OCI-LY1 (cell line): Measurements from ENCODE around the gene EFR3B.
A peak's percentile ranks its signal among the peaks of the same experiment; 100 is the strongest.

Source experiments
- H2AFZ ChIP-seq: fragments of 200-600 bp; sonication (generic), shearing (Covaris generic); 2 replicates; pipeline ENCODE4 v1.6.0; 2014; ENCODE audit warnings: antibody characterized with exemption, mild to moderate bottlenecking, low read length
- H3F3A ChIP-seq: fragments of 200-600 bp; sonication (generic), shearing (Covaris generic); 2 replicates; pipeline ENCODE4 v1.6.0; 2014; ENCODE audit warnings: mild to moderate bottlenecking, antibody characterized with exemption, low read length, moderate library complexity; ENCODE audit not compliant: insufficient read depth
- H3K27ac ChIP-seq: fragments of 200-600 bp; sonication (generic); 2 replicates; pipeline ENCODE4 v1.5.1; 2014; ENCODE audit warnings: low read length, mixed run types, mild to moderate bottlenecking, low read depth; ENCODE audit not compliant: poor library complexity, severe bottlenecking
- H3K27me3 ChIP-seq: fragments of 200-600 bp; sonication (generic); 2 replicates; pipeline ENCODE4 v1.6.0; 2014; ENCODE audit warnings: antibody characterized with exemption, mild to moderate bottlenecking, low read length, moderate library complexity; ENCODE audit not compliant: insufficient read depth
- H3K36me3 ChIP-seq: fragments of 200-600 bp; sonication (generic); 2 replicates; pipeline ENCODE4 v1.6.1; 2014; ENCODE audit warnings: mild to moderate bottlenecking, antibody characterized with exemption, low read length, moderate library complexity, mixed read lengths; ENCODE audit not compliant: insufficient read depth
- H3K4me1 ChIP-seq: fragments of 200-600 bp; sonication (generic); 2 replicates; pipeline ENCODE4 v1.5.1; 2014; ENCODE audit warnings: mild to moderate bottlenecking, low read length, moderate library complexity; ENCODE audit not compliant: insufficient read depth, severe bottlenecking
- H3K4me2 ChIP-seq: fragments of 200-600 bp; sonication (generic), shearing (Covaris generic); 2 replicates; pipeline ENCODE4 v1.6.1; 2014; ENCODE audit warnings: low read length
- H3K4me3 ChIP-seq: fragments of 200-600 bp; sonication (generic); 2 replicates; pipeline ENCODE4 v1.5.1; 2014; ENCODE audit warnings: low read length, low read depth, mild to moderate bottlenecking, mixed read lengths; ENCODE audit not compliant: poor library complexity, severe bottlenecking
- H3K79me2 ChIP-seq: fragments of 200-600 bp; shearing (Covaris generic); 2 replicates; pipeline ENCODE4 v1.6.1; 2016; ENCODE audit warnings: mixed run types, low read length, mixed read lengths; ENCODE audit not compliant: insufficient read depth
- H3K9ac ChIP-seq: fragments of 200-600 bp; sonication (generic), shearing (Covaris generic); 2 replicates; pipeline ENCODE4 v1.6.1; 2014; ENCODE audit warnings: mild to moderate bottlenecking, low read length, mixed read lengths
- H3K9me2 ChIP-seq: fragments of 200-600 bp; sonication (generic), shearing (Covaris generic); 2 replicates; pipeline ENCODE4 v1.6.1; 2014; ENCODE audit warnings: low read depth, mild to moderate bottlenecking, low read length, mixed read lengths
- H3K9me3 ChIP-seq: fragments of 200-600 bp; shearing (Covaris generic); 2 replicates; pipeline ENCODE4 v1.6.1; 2014; ENCODE audit warnings: low read length, mixed read lengths
- H4K20me1 ChIP-seq: fragments of 200-600 bp; sonication (generic), shearing (Covaris generic); 2 replicates; pipeline ENCODE4 v1.6.0; 2016; ENCODE audit warnings: mild to moderate bottlenecking, low read length; ENCODE audit not compliant: insufficient read depth
- CTCF ChIP-seq: fragments of 200-600 bp; sonication (generic), shearing (Covaris generic); IDR thresholded peaks from 2 replicates; pipeline ENCODE4 v1.5.1; 2017; ENCODE audit warnings: mild to moderate bottlenecking, antibody characterized with exemption, low read length, moderate library complexity, mixed read lengths
- EZH2 ChIP-seq: fragments of 200-600 bp; sonication (generic), shearing (Covaris generic); IDR thresholded peaks from 2 replicates; pipeline ENCODE4 v1.8.0; 2017; ENCODE audit warnings: borderline replicate concordance, mixed run types, mild to moderate bottlenecking, antibody characterized with exemption, low read length, moderate library complexity, mixed read lengths

The EFR3B gene

DNA sequence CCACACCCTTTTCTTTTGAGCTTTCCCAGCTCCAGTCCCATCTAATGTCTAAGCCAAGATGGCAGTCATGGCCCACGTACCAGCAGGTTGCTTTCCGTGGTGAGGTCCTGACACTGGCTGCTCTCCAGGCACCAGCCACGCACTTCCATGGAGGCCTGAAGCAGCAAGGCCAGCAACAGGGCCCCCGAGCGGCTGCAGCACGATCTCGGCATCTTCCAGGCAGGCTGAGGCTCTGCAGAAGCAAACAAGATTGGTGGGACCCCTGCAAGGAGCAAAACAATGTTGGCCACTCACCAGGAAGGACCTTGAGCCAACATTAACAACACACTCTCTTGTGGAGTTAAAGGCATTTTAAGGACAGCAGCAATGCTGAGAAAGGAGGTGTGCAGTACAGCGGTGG, 122.7 kb downstream of the EFR3B start:
- H3K27me3 ChIP-seq, result 0 out of 2 replicates have a peak, but pooled peaks cover 3% of the 10 kb centered on the region

DNA sequence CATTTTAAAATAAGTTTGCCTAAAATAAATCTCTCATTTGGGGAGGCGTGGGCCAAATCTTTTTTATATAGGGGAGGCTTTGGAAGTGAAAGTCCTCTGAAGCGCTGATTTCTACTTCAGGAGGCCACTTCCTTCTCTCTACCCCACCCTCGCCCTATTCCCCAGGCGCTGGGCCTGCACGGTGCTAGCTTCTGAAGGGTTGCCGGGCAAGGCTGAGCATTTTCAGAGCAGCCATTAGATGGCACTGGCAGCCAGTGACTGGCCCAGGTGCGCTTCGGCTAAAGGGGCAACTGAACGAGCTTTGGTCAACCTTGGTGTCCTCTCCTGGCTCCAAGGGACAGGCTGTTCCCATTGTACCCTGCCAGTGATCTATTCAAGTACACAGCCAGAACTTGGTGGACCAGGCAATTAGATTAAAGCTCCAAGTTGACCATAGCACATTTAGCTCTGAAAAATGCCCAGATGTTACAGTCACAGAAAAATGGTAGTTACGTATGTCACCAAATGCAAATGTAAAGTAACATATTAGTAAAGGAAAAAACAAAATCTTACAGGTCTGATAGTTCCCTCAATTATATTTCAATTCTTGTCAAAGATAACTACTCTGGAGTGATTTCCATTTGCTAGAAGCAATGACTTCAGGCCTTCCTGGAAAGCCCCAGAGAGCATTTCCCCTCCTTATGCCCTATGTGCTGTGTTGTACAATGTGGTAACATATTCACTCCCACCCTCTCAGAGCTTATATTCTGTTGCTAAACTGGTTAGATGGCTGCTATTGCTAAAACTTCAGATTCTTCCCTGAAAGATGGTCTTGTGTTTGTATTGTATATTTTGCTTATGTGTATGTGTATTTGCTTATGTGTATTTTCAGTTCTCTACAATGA, 124.4 kb downstream of the EFR3B start:
- Histone ChIP-seq H3K4me1 (no peaks in the 10 kb centered on the region), H3K36me3 (no peaks in the 10 kb centered on the region), H3K4me3 (no peak overlapping the region), H3K4me2 (no peak overlapping the region), H3K79me2 (no peaks in the 10 kb centered on the region), H3F3A (no peaks in the 10 kb centered on the region), H3K9ac (no peak overlapping the region), H2AFZ (no peak overlapping the region), H4K20me1 (no peaks in the 10 kb centered on the region), H3K27me3 (no peaks in the 10 kb centered on the region), H3K9me2 (no peaks in the 10 kb centered on the region), H3K9me3 (no peaks in the 10 kb centered on the region), H3K27ac (no peak overlapping the region)
- TF ChIP-seq CTCF (peak; percentile 71), EZH2 (no peak)

More for the DNA sequence above, 122.7 kb downstream of the EFR3B start:
- Histone ChIP-seq H3K9ac (no peak overlapping the region), H3K36me3 (no peaks in the 10 kb centered on the region), H3K4me2 (no peak overlapping the region), H2AFZ (no peak overlapping the region), H4K20me1 (no peaks in the 10 kb centered on the region), H3K27ac (no peak overlapping the region), H3K79me2 (no peaks in the 10 kb centered on the region), H3K4me3 (no peak overlapping the region), H3K4me1 (no peaks in the 10 kb centered on the region), H3K9me2 (no peaks in the 10 kb centered on the region), H3F3A (no peaks in the 10 kb centered on the region), H3K9me3 (no peaks in the 10 kb centered on the region)
- TF ChIP-seq CTCF, result no peak
- no peak for TF ChIP-seq EZH2

- no peak within 1 kb of the TSS for H3K4me2 ChIP-seq
- H3K9ac ChIP-seq, result no peak within 1 kb of the TSS
- no peaks in the 10 kb centered on the region for H3K4me1 ChIP-seq
- H3K9me2 ChIP-seq, result no peaks in the 10 kb centered on the region
- no peaks in the 10 kb centered on the region for H3K79me2 ChIP-seq
- TF ChIP-seq CTCF (no peak), EZH2 (no peak)
- no peaks in the 10 kb centered on the region for H3F3A ChIP-seq
- H3K4me3 ChIP-seq, result no peak within 1 kb of the TSS
- no peaks in the 10 kb centered on the region for H3K9me3 ChIP-seq
- no peak within 1 kb of the TSS for H2AFZ ChIP-seq
- no peaks in the 10 kb centered on the region for H3K36me3 ChIP-seq
- H3K27ac ChIP-seq, result no peak within 1 kb of the TSS
- H4K20me1 ChIP-seq, result no peaks in the 10 kb centered on the region
- no peaks in the 10 kb centered on the region for H3K27me3 ChIP-seq
Measured at GRCh38 chr2:25168256-25169072, 126.6 kb downstream of the EFR3B start, which contains the start of gene POMC. TSS of gene POMC (minus strand) at chr2:25168580. CDS start at chr2:25164772, 3,808 bp downstream.
